Esophagus squamous epithelium (tissue), 5 donors: ENCODE results near the gene OR4S1. TPM values are rescaled to one million over a fixed set of nuclear protein-coding genes. Genes with fewer than 3 reads are reported as not detected.
"Not testable (repeated sequence)": the region's sequence is repeated elsewhere in the genome, so short reads cannot be mapped to it uniquely, and the experiment has no call there.

Source experiments
- DNase-seq: peaks from one replicate; lab custom pipeline; 2025; lab: John Stamatoyannopoulos, UW
- H3K27ac ChIP-seq, 4 donors: fragments of 200-600 bp; sonication (generic); one replicate each; pipeline ENCODE4 v1.5.1; 2016 to 2019; ENCODE audit warnings: mild to moderate bottlenecking in 1 of 4
- H3K27me3 ChIP-seq, 4 donors: fragments of 200-600 bp; sonication (generic); 1 replicate in 3 of 4; 2 replicates in 1 of 4; pipeline versions ENCODE4 v1.5.1 to v1.6.0; 2017 to 2021; ENCODE audit warnings: antibody characterized with exemption in 1 of 4
- H3K36me3 ChIP-seq, 3 donors: fragments of 200-600 bp; sonication (generic); one replicate each; pipeline ENCODE4 v1.5.1; 2016 to 2019
- H3K4me1 ChIP-seq, 3 donors: fragments of 200-600 bp; sonication (generic); one replicate each; pipeline ENCODE4 v1.5.1; 2017 to 2019
- H3K4me3 ChIP-seq, 4 donors: fragments of 200-600 bp; sonication (generic); 1 replicate in 3 of 4; 2 replicates in 1 of 4; pipeline ENCODE4 v1.5.1; 2016 to 2019; ENCODE audit warnings: mild to moderate bottlenecking in 2 of 4, moderate library complexity in 1 of 4
- H3K9me3 ChIP-seq, 3 donors: fragments of 200-600 bp; sonication (generic); one replicate each; pipeline ENCODE4 v1.5.1; 2016 to 2019
- CTCF ChIP-seq, 6 experiments: fragments of 450-650 bp in 4 of 6; fragments of 200-600 bp in 2 of 6; sonication (generic) in 2 of 6; IDR thresholded peaks; one replicate each; pipeline ENCODE4 v1.5.1; 2016 to 2019; ENCODE audit warnings: antibody characterized with exemption in 6 of 6, mild to moderate bottlenecking in 4 of 6, moderate library complexity in 4 of 6
- POLR2A ChIP-seq, 4 donors: fragments of 450-650 bp; IDR thresholded peaks; one replicate each; pipeline ENCODE4 v1.6.1; 2017; ENCODE audit warnings: antibody characterized with exemption in 4 of 4, mild to moderate bottlenecking in 4 of 4, moderate library complexity in 3 of 4
- WGBS, 2 donors: methylation state at CpG; one replicate each; pipeline ENCODE4 v1.1.5; 2018; 5-methylcytosine and 5-hydroxymethylcytosine counted together
- intact Hi-C: fragments of 100-400 bp; cut with DNase I; formaldehyde crosslinking; loops from one replicate; pipeline ENCODE4 v1.15.0; 2022
- total RNA-seq, 4 donors: library from RNA; depleted of rRNA; stranded (reverse); fragments of >200 nt; gene quantifications; one replicate each; pipeline ENCODE4 v1.1.0, GENCODE V29; 2016
- donor health status: DM: yes; HTN: yes; CAD: no.

Gene OR4S1
- total RNA-seq, 4 donors from 2014 or later: not detected

DNA sequence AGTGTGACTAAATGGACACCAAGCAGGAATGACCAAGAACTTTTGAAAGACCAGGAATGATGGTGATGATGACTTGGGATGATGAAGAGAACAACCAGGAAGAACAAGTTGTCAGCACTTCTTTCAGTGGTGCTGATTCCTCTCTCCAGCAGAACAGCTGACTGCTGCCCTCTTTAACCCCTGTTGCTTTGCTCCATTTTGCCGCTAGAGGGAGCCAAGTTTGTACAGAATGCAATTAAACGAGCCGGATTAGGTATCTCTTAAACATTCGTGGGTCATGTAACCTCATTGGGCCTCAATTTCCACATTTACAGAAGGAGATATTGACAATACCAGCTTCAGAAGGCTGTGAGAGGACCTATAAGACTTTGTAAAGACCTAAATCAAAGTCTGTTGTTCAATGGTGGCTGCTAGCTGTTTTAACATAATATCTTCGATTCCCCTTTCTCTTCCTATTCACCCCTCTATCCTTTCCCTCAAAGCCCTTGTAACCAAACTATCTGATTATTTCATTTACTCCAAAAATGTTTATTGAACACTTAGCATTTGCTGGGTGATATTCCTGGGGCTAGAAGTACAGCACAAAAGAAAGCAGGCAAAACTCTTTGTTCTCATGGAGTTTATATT is 1.9 kb downstream of the OR4S1 start:
- 26 to 27% methylated on average over 5 of the region's 5 CpGs for WGBS, 2 donors
- H3K4me3 ChIP-seq: no peak overlapping the region
- H3K27me3 ChIP-seq: no peaks in the 10 kb centered on the region
- H3K27ac ChIP-seq: no peak overlapping the region
- H3K4me1 ChIP-seq: no peaks in the 10 kb centered on the region
- H3K36me3 ChIP-seq: no peaks in the 10 kb centered on the region
- intact Hi-C loops: no loop called here
- no peak for DNase-seq
- TF ChIP-seq CTCF (IDR thresholded peaks at IDR 0.05) (peak; percentile 56 to 76 (median 64)), POLR2A (IDR thresholded peaks at IDR 0.05) (no peak)
- no peaks in the 10 kb centered on the region for H3K9me3 ChIP-seq

GRCh38 chr11:48313590-48313989 is 7.6 kb downstream of the OR4S1 start:
- intact Hi-C loops, H3K4me3 ChIP-seq, H3K4me1 ChIP-seq, H3K36me3 ChIP-seq, DNase-seq, H3K27me3 ChIP-seq, H3K9me3 ChIP-seq, H3K27ac ChIP-seq: not testable (repeated sequence)
- 23 to 33% methylated on average over 2 of the region's 2 CpGs for whole genome bisulfite sequencing, 2 donors

DNA sequence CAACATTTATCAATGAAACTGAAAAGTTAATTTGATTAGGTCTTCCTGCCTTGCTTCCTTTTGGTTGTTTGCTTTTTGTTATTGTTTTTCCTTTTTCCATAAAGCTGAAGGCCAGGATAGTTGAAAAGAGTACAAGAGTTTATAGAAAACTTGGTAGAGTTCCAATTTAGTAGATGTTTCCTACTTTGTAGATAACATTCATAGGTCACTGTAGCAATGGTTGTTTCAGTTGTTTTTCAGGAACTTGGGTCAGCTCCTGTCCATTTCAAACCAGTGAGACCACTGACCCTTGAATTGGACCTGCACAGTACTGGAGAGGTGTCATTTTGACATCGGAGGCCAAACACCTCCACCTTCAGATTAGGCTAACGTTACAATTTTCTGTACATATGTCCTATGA is 13.8 kb downstream of the OR4S1 start:
- H3K27me3 ChIP-seq, intact Hi-C loops, H3K4me3 ChIP-seq, H3K36me3 ChIP-seq, DNase-seq, H3K9me3 ChIP-seq, H3K4me1 ChIP-seq, H3K27ac ChIP-seq: not testable (repeated sequence)
- WGBS, 2 donors: 66 to 67% methylated on average over 2 of the region's 2 CpGs

- H3K4me3 ChIP-seq, H3K4me1 ChIP-seq, intact Hi-C loops, H3K9me3 ChIP-seq, H3K27me3 ChIP-seq, DNase-seq, H3K27ac ChIP-seq, H3K36me3 ChIP-seq: not testable (repeated sequence)
Measured at GRCh38 chr11:48324620-48325019, 18.6 kb downstream of the OR4S1 start, which contains the start of gene OR4C3. TSS of gene OR4C3 (plus strand) at chr11:48324920. CDS start at chr11:48325022, 102 bp downstream.

GRCh38 chr11:48341466-48341865 is 35.4 kb downstream of the OR4S1 start:
- no peak for DNase-seq
- 38 to 44% methylated on average over 2 of the region's 2 CpGs for WGBS, 2 donors
- intact Hi-C loops: no loop called here
- no peaks in the 10 kb centered on the region for H3K4me1 ChIP-seq
- no peaks in the 10 kb centered on the region for H3K36me3 ChIP-seq
- no peaks in the 10 kb centered on the region for H3K27me3 ChIP-seq
- TF ChIP-seq POLR2A (IDR thresholded peaks at IDR 0.05) (no peak), CTCF (IDR thresholded peaks at IDR 0.05) (no peak)
- no peak overlapping the region for H3K4me3 ChIP-seq
- no peak overlapping the region for H3K27ac ChIP-seq
- H3K9me3 ChIP-seq: no peaks in the 10 kb centered on the region

DNA sequence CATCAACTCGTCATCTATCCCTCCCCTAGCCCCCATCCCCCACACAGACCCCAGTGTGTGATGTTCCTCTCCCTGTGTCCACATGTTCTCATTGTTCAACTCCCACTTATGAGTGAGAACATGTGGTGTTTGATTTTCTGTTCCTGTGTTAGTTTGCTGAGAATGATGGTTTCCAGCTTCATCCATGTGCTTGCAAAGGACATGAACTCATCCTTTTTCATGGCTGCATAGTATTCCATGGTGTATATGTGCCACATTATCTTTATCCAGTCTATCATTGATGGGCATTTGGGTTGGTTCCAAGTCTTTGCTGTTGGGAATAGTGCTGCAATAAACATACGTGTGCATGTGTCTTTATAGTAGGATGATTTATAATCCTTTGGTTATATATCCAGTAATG is 36.5 kb downstream of the OR4S1 start:
- H3K9me3 ChIP-seq, intact Hi-C loops, H3K27ac ChIP-seq, DNase-seq, H3K4me1 ChIP-seq, H3K4me3 ChIP-seq, H3K27me3 ChIP-seq, H3K36me3 ChIP-seq: not testable (repeated sequence)
- 53 to 60% methylated on average over 2 of the region's 2 CpGs for WGBS, 2 donors

- DNase-seq, H3K27me3 ChIP-seq, H3K36me3 ChIP-seq, intact Hi-C loops, H3K4me3 ChIP-seq, H3K9me3 ChIP-seq, H3K4me1 ChIP-seq, H3K27ac ChIP-seq: not testable (repeated sequence)
- WGBS, 2 donors: 80 to 100% methylated on average over 1 of the region's 5 CpGs
Measured at GRCh38 chr11:48346286-48346685, 40.3 kb downstream of the OR4S1 start.

DNA sequence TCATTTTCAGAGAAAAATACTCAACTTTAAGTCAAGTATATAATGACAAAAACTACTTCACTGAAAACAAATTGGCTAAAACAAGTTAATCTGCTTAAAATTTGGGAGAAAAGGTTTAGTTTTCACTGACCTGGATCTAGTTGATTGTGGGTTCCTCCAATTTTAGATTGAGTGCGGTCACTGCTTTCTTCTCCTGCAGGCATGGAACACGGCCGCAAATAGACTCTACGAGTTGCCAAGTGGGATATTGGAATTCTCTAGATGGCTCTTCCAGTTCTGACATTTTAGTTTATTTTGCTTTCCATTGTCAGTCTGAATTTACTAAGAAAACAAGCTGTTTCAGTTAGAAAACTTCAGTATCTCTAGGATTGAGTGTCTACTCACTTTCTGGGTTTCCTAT is 48.0 kb downstream of the OR4S1 start:
- Histone ChIP-seq H3K4me3 (no peak overlapping the region), H3K9me3 (no peaks in the 10 kb centered on the region), H3K4me1 (no peaks in the 10 kb centered on the region), H3K36me3 (no peaks in the 10 kb centered on the region), H3K27ac (no peak overlapping the region), H3K27me3 (no peaks in the 10 kb centered on the region)
- intact Hi-C loops: no loop called here
- DNase-seq: no peak
- no peak for TF ChIP-seq CTCF (IDR thresholded peaks at IDR 0.05)
- TF ChIP-seq POLR2A (IDR thresholded peaks at IDR 0.05): no peak
- 80 to 86% methylated on average over 4 of the region's 4 CpGs for WGBS, 2 donors
